GM23248 (cell line): Measurements from ENCODE around the gene FDPS.

Experiments used
- EZH2 ChIP-seq: fragments of 200-600 bp; sonication (generic); IDR thresholded peaks from 2 replicates; pipeline ENCODE4 v1.6.1; 2018; ENCODE audit warnings: antibody characterized with exemption, mild to moderate bottlenecking; ENCODE audit not compliant: insufficient read depth, poor library complexity, severe bottlenecking
- EZH2phosphoT487 ChIP-seq: fragments of 200-600 bp; sonication (generic); IDR thresholded peaks from 2 replicates; pipeline ENCODE4 v1.6.1; 2018; ENCODE audit warnings: antibody characterized with exemption, moderate library complexity, mild to moderate bottlenecking, low read depth; ENCODE audit not compliant: insufficient read depth

DNA sequence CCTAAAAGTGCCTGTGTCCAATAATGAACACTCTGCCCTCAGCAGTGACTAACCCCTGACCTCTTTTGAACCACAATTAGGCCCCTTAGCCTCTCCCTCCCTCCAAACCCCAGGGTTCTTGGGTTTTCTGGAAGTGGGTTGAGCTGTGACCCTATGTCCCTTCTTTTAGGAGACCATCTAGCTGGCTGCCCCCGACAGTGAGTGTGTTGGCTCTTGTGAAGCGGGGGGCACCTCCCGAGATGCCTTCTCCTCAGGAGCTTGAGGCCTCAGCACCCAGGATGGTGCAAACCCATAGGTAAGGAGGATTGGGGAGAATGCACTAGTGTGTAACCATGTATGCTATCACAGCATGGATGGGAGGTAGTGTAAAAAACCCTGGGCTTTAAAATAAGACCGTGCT lies 19.3 kb downstream of the FDPS start:
- no peak for TF ChIP-seq EZH2phosphoT487
- TF ChIP-seq EZH2 = no peak
